OCI-LY1 (cell line): ENCODE data around the gene PDZRN3.

Experiments used
- H2AFZ ChIP-seq: fragments of 200-600 bp; sonication (generic), shearing (Covaris generic); 2 replicates; pipeline ENCODE4 v1.6.0; 2014; ENCODE audit warnings: antibody characterized with exemption, mild to moderate bottlenecking, low read length
- H3F3A ChIP-seq: fragments of 200-600 bp; sonication (generic), shearing (Covaris generic); 2 replicates; pipeline ENCODE4 v1.6.0; 2014; ENCODE audit warnings: mild to moderate bottlenecking, antibody characterized with exemption, low read length, moderate library complexity; ENCODE audit not compliant: insufficient read depth
- H3K27ac ChIP-seq: fragments of 200-600 bp; sonication (generic); 2 replicates; pipeline ENCODE4 v1.5.1; 2014; ENCODE audit warnings: low read length, mixed run types, mild to moderate bottlenecking, low read depth; ENCODE audit not compliant: poor library complexity, severe bottlenecking
- H3K27me3 ChIP-seq: fragments of 200-600 bp; sonication (generic); 2 replicates; pipeline ENCODE4 v1.6.0; 2014; ENCODE audit warnings: antibody characterized with exemption, mild to moderate bottlenecking, low read length, moderate library complexity; ENCODE audit not compliant: insufficient read depth
- H3K36me3 ChIP-seq: fragments of 200-600 bp; sonication (generic); 2 replicates; pipeline ENCODE4 v1.6.1; 2014; ENCODE audit warnings: mild to moderate bottlenecking, antibody characterized with exemption, low read length, moderate library complexity, mixed read lengths; ENCODE audit not compliant: insufficient read depth
- H3K4me1 ChIP-seq: fragments of 200-600 bp; sonication (generic); 2 replicates; pipeline ENCODE4 v1.5.1; 2014; ENCODE audit warnings: mild to moderate bottlenecking, low read length, moderate library complexity; ENCODE audit not compliant: insufficient read depth, severe bottlenecking
- H3K4me2 ChIP-seq: fragments of 200-600 bp; sonication (generic), shearing (Covaris generic); 2 replicates; pipeline ENCODE4 v1.6.1; 2014; ENCODE audit warnings: low read length
- H3K4me3 ChIP-seq: fragments of 200-600 bp; sonication (generic); 2 replicates; pipeline ENCODE4 v1.5.1; 2014; ENCODE audit warnings: low read length, low read depth, mild to moderate bottlenecking, mixed read lengths; ENCODE audit not compliant: poor library complexity, severe bottlenecking
- H3K79me2 ChIP-seq: fragments of 200-600 bp; shearing (Covaris generic); 2 replicates; pipeline ENCODE4 v1.6.1; 2016; ENCODE audit warnings: mixed run types, low read length, mixed read lengths; ENCODE audit not compliant: insufficient read depth
- H3K9ac ChIP-seq: fragments of 200-600 bp; sonication (generic), shearing (Covaris generic); 2 replicates; pipeline ENCODE4 v1.6.1; 2014; ENCODE audit warnings: mild to moderate bottlenecking, low read length, mixed read lengths
- H3K9me2 ChIP-seq: fragments of 200-600 bp; sonication (generic), shearing (Covaris generic); 2 replicates; pipeline ENCODE4 v1.6.1; 2014; ENCODE audit warnings: low read depth, mild to moderate bottlenecking, low read length, mixed read lengths
- H3K9me3 ChIP-seq: fragments of 200-600 bp; shearing (Covaris generic); 2 replicates; pipeline ENCODE4 v1.6.1; 2014; ENCODE audit warnings: low read length, mixed read lengths
- H4K20me1 ChIP-seq: fragments of 200-600 bp; sonication (generic), shearing (Covaris generic); 2 replicates; pipeline ENCODE4 v1.6.0; 2016; ENCODE audit warnings: mild to moderate bottlenecking, low read length; ENCODE audit not compliant: insufficient read depth
- EZH2 ChIP-seq: fragments of 200-600 bp; sonication (generic), shearing (Covaris generic); IDR thresholded peaks from 2 replicates; pipeline ENCODE4 v1.8.0; 2017; ENCODE audit warnings: borderline replicate concordance, mixed run types, mild to moderate bottlenecking, antibody characterized with exemption, low read length, moderate library complexity, mixed read lengths
- TF ChIP-seq, protein P1 (sequence below): fragments of 200-600 bp; sonication (generic), shearing (Covaris generic); IDR thresholded peaks from 2 replicates; pipeline ENCODE4 v1.5.1; 2017; ENCODE audit warnings: mild to moderate bottlenecking, antibody characterized with exemption, low read length, moderate library complexity, mixed read lengths

Gene PDZRN3

DNA sequence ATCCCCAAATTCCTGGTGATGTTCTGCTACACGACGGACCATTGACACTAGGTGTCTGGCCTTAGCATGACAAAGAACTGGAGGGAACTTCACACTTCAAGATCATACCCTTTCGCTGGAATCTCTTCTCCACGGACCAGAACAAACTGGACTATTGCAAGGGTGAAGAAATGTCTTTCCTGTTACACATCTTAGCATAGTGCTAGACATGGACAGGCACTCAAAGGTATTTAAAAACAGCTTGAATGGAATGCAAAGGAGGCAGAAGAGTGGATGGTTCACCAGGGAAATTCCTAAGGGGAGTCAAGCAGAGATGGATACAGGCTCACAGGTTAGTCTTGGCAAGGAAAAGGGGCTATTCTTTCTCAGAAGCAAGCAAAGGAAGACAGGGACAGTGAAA lies 33.5 kb upstream of the PDZRN3 start:
- Histone ChIP-seq H3K9me2 (no peaks in the 10 kb centered on the region), H3F3A (no peaks in the 10 kb centered on the region), H3K9ac (no peak overlapping the region), H4K20me1 (no peaks in the 10 kb centered on the region), H3K36me3 (no peaks in the 10 kb centered on the region), H3K27ac (no peak overlapping the region), H3K27me3 (no peaks in the 10 kb centered on the region), H3K79me2 (no peaks in the 10 kb centered on the region), H3K4me3 (no peak overlapping the region), H2AFZ (no peak overlapping the region), H3K4me1 (no peaks in the 10 kb centered on the region), H3K9me3 (no peaks in the 10 kb centered on the region), H3K4me2 (no peak overlapping the region)
- TF ChIP-seq EZH2, result no peak
- TF ChIP-seq, protein P1, sequence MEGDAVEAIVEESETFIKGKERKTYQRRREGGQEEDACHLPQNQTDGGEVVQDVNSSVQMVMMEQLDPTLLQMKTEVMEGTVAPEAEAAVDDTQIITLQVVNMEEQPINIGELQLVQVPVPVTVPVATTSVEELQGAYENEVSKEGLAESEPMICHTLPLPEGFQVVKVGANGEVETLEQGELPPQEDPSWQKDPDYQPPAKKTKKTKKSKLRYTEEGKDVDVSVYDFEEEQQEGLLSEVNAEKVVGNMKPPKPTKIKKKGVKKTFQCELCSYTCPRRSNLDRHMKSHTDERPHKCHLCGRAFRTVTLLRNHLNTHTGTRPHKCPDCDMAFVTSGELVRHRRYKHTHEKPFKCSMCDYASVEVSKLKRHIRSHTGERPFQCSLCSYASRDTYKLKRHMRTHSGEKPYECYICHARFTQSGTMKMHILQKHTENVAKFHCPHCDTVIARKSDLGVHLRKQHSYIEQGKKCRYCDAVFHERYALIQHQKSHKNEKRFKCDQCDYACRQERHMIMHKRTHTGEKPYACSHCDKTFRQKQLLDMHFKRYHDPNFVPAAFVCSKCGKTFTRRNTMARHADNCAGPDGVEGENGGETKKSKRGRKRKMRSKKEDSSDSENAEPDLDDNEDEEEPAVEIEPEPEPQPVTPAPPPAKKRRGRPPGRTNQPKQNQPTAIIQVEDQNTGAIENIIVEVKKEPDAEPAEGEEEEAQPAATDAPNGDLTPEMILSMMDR, result no peak

DNA sequence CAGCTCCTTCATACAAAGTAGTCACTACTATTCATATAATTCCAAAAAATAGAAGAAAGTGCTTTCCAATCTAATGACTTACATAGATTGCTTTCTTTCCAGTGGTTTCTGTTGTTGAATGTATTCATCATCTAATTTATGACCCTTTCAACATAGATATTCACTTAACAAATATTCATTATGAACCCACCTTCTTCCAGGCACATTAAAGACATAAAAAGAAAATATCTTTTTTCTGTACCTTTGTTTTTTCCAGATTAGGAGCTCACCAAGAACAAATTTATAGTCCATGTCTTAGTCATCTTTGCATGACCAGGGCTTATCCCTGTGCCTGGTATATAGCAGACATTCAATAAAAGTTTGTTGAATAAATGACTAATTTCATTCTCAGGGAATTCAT lies 32.4 kb upstream of the PDZRN3 start:
- H3K27ac ChIP-seq, result no peak overlapping the region
- no peaks in the 10 kb centered on the region for H3K9me2 ChIP-seq
- H3K9ac ChIP-seq, result no peak overlapping the region
- H3K4me3 ChIP-seq, result no peak overlapping the region
- H3K9me3 ChIP-seq, result no peaks in the 10 kb centered on the region
- no peaks in the 10 kb centered on the region for H3K4me1 ChIP-seq
- no peaks in the 10 kb centered on the region for H3K36me3 ChIP-seq
- H3K27me3 ChIP-seq, result no peaks in the 10 kb centered on the region
- H4K20me1 ChIP-seq, result no peaks in the 10 kb centered on the region
- no peaks in the 10 kb centered on the region for H3K79me2 ChIP-seq
- no peak overlapping the region for H3K4me2 ChIP-seq
- no peaks in the 10 kb centered on the region for H3F3A ChIP-seq
- TF ChIP-seq, protein P1, result no peak
- no peak for TF ChIP-seq EZH2
- no peak overlapping the region for H2AFZ ChIP-seq

DNA sequence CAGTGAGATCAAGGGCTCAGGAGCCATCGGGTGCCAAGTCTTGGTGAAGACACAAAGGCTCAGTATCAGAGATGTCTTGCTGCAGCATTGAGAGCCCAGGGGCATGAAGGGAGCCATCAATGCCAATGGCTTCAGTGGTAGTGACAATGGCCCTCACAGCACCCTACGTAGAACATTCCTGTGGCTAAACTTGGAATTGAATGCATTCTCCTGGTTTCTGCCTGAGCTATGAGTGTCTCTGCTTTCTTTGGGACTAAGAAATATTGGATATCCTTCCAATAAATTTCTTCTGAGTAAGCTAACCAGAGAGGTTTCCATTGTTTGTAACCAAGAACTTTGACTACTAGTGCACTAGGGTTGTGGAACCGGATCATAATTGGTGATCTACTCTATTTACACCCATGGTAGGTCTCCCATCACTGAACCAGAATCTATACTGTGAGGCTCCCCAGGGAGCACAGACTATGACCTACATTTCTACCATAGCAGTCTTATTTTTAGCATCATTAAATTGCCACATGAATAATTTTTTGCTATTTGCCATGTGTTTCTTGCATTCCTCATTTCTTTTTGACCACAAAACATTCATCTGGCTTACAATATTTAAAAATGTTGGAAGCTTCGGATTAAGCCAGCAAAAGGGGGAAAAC lies 31.6 kb upstream of the PDZRN3 start:
- H4K20me1 ChIP-seq, result no peaks in the 10 kb centered on the region
- H3F3A ChIP-seq, result no peaks in the 10 kb centered on the region
- H3K27me3 ChIP-seq, result no peaks in the 10 kb centered on the region
- H3K4me1 ChIP-seq, result no peaks in the 10 kb centered on the region
- H3K36me3 ChIP-seq, result no peaks in the 10 kb centered on the region
- H3K9me2 ChIP-seq, result no peaks in the 10 kb centered on the region
- no peak overlapping the region for H3K9ac ChIP-seq
- TF ChIP-seq, protein P1, result no peak
- TF ChIP-seq EZH2, result no peak
- no peak overlapping the region for H3K4me3 ChIP-seq
- H3K4me2 ChIP-seq, result no peak overlapping the region
- no peak overlapping the region for H2AFZ ChIP-seq
- H3K27ac ChIP-seq, result no peak overlapping the region
- H3K79me2 ChIP-seq, result no peaks in the 10 kb centered on the region
- no peaks in the 10 kb centered on the region for H3K9me3 ChIP-seq
